Measurements from ENCODE around the gene CPT2. TPM values are rescaled to one million over a fixed set of nuclear protein-coding genes. Genes with fewer than 3 reads are reported as not detected.

The CPT2 gene
- total and polyA plus RNA-seq, 2 of the 13 experiments (the other 11 are each of a cell fraction or from before 2014, with no cell fraction given): 12.6 to 14.6 TPM

- no peak for TF ChIP-seq MBNL3 (CRISPR knock-in tag; conservative IDR thresholded peaks at IDR 0.05)
- TF ChIP-seq NCOA2 (CRISPR knock-in tag; IDR thresholded peaks at IDR 0.05): peak; percentile 52
- peak; percentile 90 for TF ChIP-seq POLR2AphosphoS5 (IDR thresholded peaks at IDR 0.05; ENCODE audit: low read depth, low read length)
- no peak for TF ChIP-seq HNF1A (IDR thresholded peaks at IDR 0.05; ENCODE audit: low read depth)
- peak; percentile 86; the same call in 1 of the 2 replicates for TF ChIP-seq HNF1A (CRISPR knock-in tag; IDR thresholded peaks at IDR 0.05; ENCODE audit: borderline replicate concordance)
- no peak; the same call in 1 of the 2 replicates for TF ChIP-seq RBAK (CRISPR knock-in tag; IDR thresholded peaks at IDR 0.05)
- no peak; the same call in 1 of the 2 replicates for TF ChIP-seq MTF1 (CRISPR knock-in tag; IDR thresholded peaks at IDR 0.05)
- TF ChIP-seq IRF2 (CRISPR knock-in tag; IDR thresholded peaks at IDR 0.05): peak; percentile 85
- TF ChIP-seq, protein P1, sequence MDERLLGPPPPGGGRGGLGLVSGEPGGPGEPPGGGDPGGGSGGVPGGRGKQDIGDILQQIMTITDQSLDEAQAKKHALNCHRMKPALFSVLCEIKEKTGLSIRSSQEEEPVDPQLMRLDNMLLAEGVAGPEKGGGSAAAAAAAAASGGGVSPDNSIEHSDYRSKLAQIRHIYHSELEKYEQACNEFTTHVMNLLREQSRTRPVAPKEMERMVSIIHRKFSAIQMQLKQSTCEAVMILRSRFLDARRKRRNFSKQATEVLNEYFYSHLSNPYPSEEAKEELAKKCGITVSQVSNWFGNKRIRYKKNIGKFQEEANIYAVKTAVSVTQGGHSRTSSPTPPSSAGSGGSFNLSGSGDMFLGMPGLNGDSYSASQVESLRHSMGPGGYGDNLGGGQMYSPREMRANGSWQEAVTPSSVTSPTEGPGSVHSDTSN (CRISPR knock-in tag; IDR thresholded peaks at IDR 0.05): no peak
- TF ChIP-seq, protein P2, sequence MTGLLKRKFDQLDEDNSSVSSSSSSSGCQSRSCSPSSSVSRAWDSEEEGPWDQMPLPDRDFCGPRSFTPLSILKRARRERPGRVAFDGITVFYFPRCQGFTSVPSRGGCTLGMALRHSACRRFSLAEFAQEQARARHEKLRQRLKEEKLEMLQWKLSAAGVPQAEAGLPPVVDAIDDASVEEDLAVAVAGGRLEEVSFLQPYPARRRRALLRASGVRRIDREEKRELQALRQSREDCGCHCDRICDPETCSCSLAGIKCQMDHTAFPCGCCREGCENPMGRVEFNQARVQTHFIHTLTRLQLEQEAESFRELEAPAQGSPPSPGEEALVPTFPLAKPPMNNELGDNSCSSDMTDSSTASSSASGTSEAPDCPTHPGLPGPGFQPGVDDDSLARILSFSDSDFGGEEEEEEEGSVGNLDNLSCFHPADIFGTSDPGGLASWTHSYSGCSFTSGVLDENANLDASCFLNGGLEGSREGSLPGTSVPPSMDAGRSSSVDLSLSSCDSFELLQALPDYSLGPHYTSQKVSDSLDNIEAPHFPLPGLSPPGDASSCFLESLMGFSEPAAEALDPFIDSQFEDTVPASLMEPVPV (CRISPR knock-in tag; IDR thresholded peaks at IDR 0.05): peak; percentile 72; the same call in 1 of the 2 replicates
- TF ChIP-seq ZNF850 (CRISPR knock-in tag; conservative IDR thresholded peaks at IDR 0.05): no peak
- TF ChIP-seq MED8 (CRISPR knock-in tag; IDR thresholded peaks at IDR 0.05; ENCODE audit: insufficient replicate concordance): peak; percentile 92
- TF ChIP-seq ZNF589 (CRISPR knock-in tag; conservative IDR thresholded peaks at IDR 0.05): 0 out of 2 replicates have a peak, but pooled peaks have one; percentile 15
- peak; percentile 53; the same call in 1 of the 2 replicates for TF ChIP-seq ZNF362 (CRISPR knock-in tag; IDR thresholded peaks at IDR 0.05; ENCODE audit: borderline replicate concordance)
- peak; percentile 42 for TF ChIP-seq ZFP90 (CRISPR knock-in tag; IDR thresholded peaks at IDR 0.05; ENCODE audit: borderline replicate concordance)
- TF ChIP-seq KDM4B (CRISPR knock-in tag; IDR thresholded peaks at IDR 0.05): peak; percentile 62; the same call in 1 of the 2 replicates
- TF ChIP-seq NONO (IDR thresholded peaks at IDR 0.05): no peak
- peak; percentile 99 for TF ChIP-seq NONO (CRISPR knock-in tag; conservative IDR thresholded peaks at IDR 0.05)
- 0 out of 2 replicates have a peak, but pooled peaks have one; percentile 82 for TF ChIP-seq ZFYVE20 (CRISPR knock-in tag; IDR thresholded peaks at IDR 0.05; ENCODE audit: borderline replicate concordance, low read depth)
- peak; percentile 72; the same call in 1 of the 2 replicates for TF ChIP-seq ZNF343 (CRISPR knock-in tag; IDR thresholded peaks at IDR 0.05)
- TF ChIP-seq KDM5B (CRISPR knock-in tag; IDR thresholded peaks at IDR 0.05; ENCODE audit: borderline replicate concordance): peak; percentile 97
These were observed 23.7 kb downstream of the CPT2 start, which contains the start of gene CZIB (continued) for GRCh38 chr1:53220171-53220961.
